A673 (cell line): Measurements from ENCODE around the gene CEP85L. TPM values are rescaled to one million over a fixed set of nuclear protein-coding genes. Genes with fewer than 3 reads are reported as not detected.

Experiments
- BruUV-seq: library from RNA; stranded (reverse); fragments of 400-500 nt; replicated peaks from 2 replicates; lab custom pipeline; 2021; lab: Mats Ljungman, UMichigan
- CTCF ChIA-PET: fragments of 300-600 bp; sonication (Branson Sonifier 250); formaldehyde crosslinking; loops from one replicate; lab custom pipeline; 2022; ENCODE audit warnings: antibody characterized with exemption; lab: Charles Lee
- POLR2A ChIA-PET: fragments of 300-600 bp; sonication (Branson Sonifier 250); formaldehyde crosslinking; loops from one replicate; lab custom pipeline; 2022; ENCODE audit warnings: antibody characterized with exemption; ENCODE audit not compliant: low non-redundant PET; lab: Charles Lee
- DNase-seq: peaks from one replicate; pipeline ENCODE4 v3.0.0-alpha.2; 2015; ENCODE audit warnings: low spot score
- H3K27ac ChIP-seq: fragments of 200-600 bp; sonication (generic); 2 replicates; pipeline ENCODE4 v1.5.1; 2016; ENCODE audit warnings: mixed run types, low read depth, mild to moderate bottlenecking, mixed read lengths, antibody characterized with exemption, low read length; ENCODE audit not compliant: poor library complexity, severe bottlenecking
- H3K27me3 ChIP-seq: fragments of 200-600 bp; sonication (generic); replicated peaks from 2 replicates; pipeline ENCODE4 v1.6.1; 2017; ENCODE audit warnings: mixed run types, low read depth, mild to moderate bottlenecking, mixed read lengths, antibody characterized with exemption, low read length; ENCODE audit not compliant: insufficient read depth, poor library complexity
- H3K36me3 ChIP-seq: fragments of 200-600 bp; sonication (generic); 2 replicates; pipeline ENCODE4 v1.6.1; 2016; ENCODE audit warnings: mixed run types, mild to moderate bottlenecking, mixed read lengths, antibody characterized with exemption, low read length; ENCODE audit not compliant: insufficient read depth, poor library complexity, severe bottlenecking
- H3K4me1 ChIP-seq: fragments of 200-600 bp; sonication (generic); 2 replicates; pipeline ENCODE4 v1.6.1; 2017; ENCODE audit warnings: mixed run types, mild to moderate bottlenecking, mixed read lengths, antibody characterized with exemption, low read length; ENCODE audit not compliant: insufficient read depth, poor library complexity, severe bottlenecking
- H3K4me3 ChIP-seq: fragments of 200-600 bp; sonication (generic); 2 replicates; pipeline ENCODE4 v1.5.1; 2016; ENCODE audit warnings: low read depth, mixed run types, mild to moderate bottlenecking, mixed read lengths, low read length; ENCODE audit not compliant: poor library complexity, severe bottlenecking
- H3K9me3 ChIP-seq: fragments of 200-600 bp; sonication (generic); 2 replicates; pipeline ENCODE4 v1.6.1; 2016; ENCODE audit warnings: mixed run types, low read depth, mild to moderate bottlenecking, mixed read lengths, antibody characterized with exemption, low read length; ENCODE audit not compliant: poor library complexity, severe bottlenecking
- CTCF ChIP-seq: fragments of 300-800, 200-600 bp; sonication (generic); conservative IDR thresholded peaks from 2 replicates; pipeline ENCODE4 v1.5.1; 2017; ENCODE audit warnings: low read depth, mild to moderate bottlenecking, antibody characterized with exemption, low read length, moderate library complexity, mixed read lengths
- EZH2 ChIP-seq: fragments of 200-600 bp; sonication (generic); IDR thresholded peaks from 2 replicates; pipeline ENCODE4 v1.6.1; 2017; ENCODE audit warnings: borderline replicate concordance, low read depth, mild to moderate bottlenecking, mixed read lengths, antibody characterized with exemption, low read length; ENCODE audit not compliant: poor library complexity, severe bottlenecking
- intact Hi-C: fragments of 100-400 bp; cut with micrococcal nuclease; formaldehyde crosslinking; loops from one replicate; pipeline ENCODE4 v1.10.0; 2022; ENCODE audit not compliant: unreplicated experiment
- total RNA-seq: library from RNA; stranded (reverse); gene quantifications from 2 replicates; pipeline ENCODE4 v1.2.3, GENCODE V29; 2021

The CEP85L gene
- total RNA-seq, 1 experiment from 2014 or later: 7.4 TPM

- POLR2A ChIA-PET: no interaction called here
- Histone ChIP-seq H3K9me3 (peaks cover 9% of the 10 kb centered on the region), H3K27me3 (no peaks in the 10 kb centered on the region), H3K36me3 (no peaks in the 10 kb centered on the region), H3K4me3 (no peak overlapping the region), H3K27ac (no peak overlapping the region), H3K4me1 (no peaks in the 10 kb centered on the region)
- intact Hi-C loops: no loop called here
- CTCF ChIA-PET: no interaction called here
- no peak for DNase-seq
- BruUV-seq: no TSS peak
- TF ChIP-seq EZH2: no peak
- TF ChIP-seq CTCF: no peak
These were observed 165.5 kb downstream of the CEP85L start for GRCh38 chr6:118485601-118486550.

GRCh38 chr6:118476551-118476950 is 174.8 kb downstream of the CEP85L start:
- Histone ChIP-seq H3K27ac (no peak overlapping the region), H3K4me3 (no peak overlapping the region), H3K9me3 (no peaks in the 10 kb centered on the region), H3K36me3 (no peaks in the 10 kb centered on the region), H3K27me3 (no peaks in the 10 kb centered on the region), H3K4me1 (no peaks in the 10 kb centered on the region)
- ChIA-PET POLR2A (no interaction called here), CTCF (interaction anchor here (0.5 kb wide), 1 partner anchor 384 kb away, joined by 4 read pairs; no protein-coding TSS in a partner anchor)
- TF ChIP-seq CTCF: no peak
- TF ChIP-seq EZH2: no peak
- intact Hi-C loops: no loop called here
- no peak for DNase-seq
- no TSS peak for BruUV-seq

- CTCF ChIA-PET: no interaction called here
- no peaks in the 10 kb centered on the region for H3K36me3 ChIP-seq
- POLR2A ChIA-PET: no interaction called here
- no peaks in the 10 kb centered on the region for H3K9me3 ChIP-seq
- no peak overlapping the region for H3K4me3 ChIP-seq
- intact Hi-C loops: no loop called here
- no peak for TF ChIP-seq EZH2
- no peak for TF ChIP-seq CTCF
- H3K27ac ChIP-seq: no peak overlapping the region
- DNase-seq: no peak
- H3K27me3 ChIP-seq: no peaks in the 10 kb centered on the region
- H3K4me1 ChIP-seq: no peaks in the 10 kb centered on the region
- BruUV-seq: no TSS peak
These were observed 178.1 kb downstream of the CEP85L start for GRCh38 chr6:118473266-118473665.
